Transverse colon (tissue), 3 donors: ENCODE results near the gene OR7A10.

ENCODE experiments used
- CTCF ChIP-seq, 5 experiments: fragments of 200-600 bp in 3 of 5; fragments of 450-650 bp in 2 of 5; sonication (generic) in 3 of 5; IDR thresholded peaks; 1 replicate in 2 of 5; 2 replicates in 3 of 5; pipeline ENCODE4 v1.5.1; 2016 to 2017; ENCODE audit warnings: antibody characterized with exemption in 5 of 5, inconsistent platforms in 3 of 5, mild to moderate bottlenecking in 2 of 5, moderate library complexity in 1 of 5
- EP300 ChIP-seq: sonication (generic); formaldehyde crosslinking; IDR thresholded peaks from one replicate; pipeline ENCODE4 v1.6.1; 2017; ENCODE audit warnings: antibody characterized with exemption, low read depth

GRCh38 chr19:14868497-14868896 lies 19.8 kb upstream of the OR7A10 start:
- TF ChIP-seq CTCF (IDR thresholded peaks at IDR 0.05), result no peak
- no peak for TF ChIP-seq EP300
